NCI-H2107 (cell line): ENCODE results near the gene TSPAN18.
"Not testable (repeated sequence)": the region's sequence is repeated elsewhere in the genome, so short reads cannot be mapped to it uniquely, and the experiment has no call there.

Source experiments
- DNase-seq: peaks from one replicate; lab custom pipeline; 2025; lab: John Stamatoyannopoulos, UW

Gene TSPAN18

GRCh38 chr11:44868455-44869421, 142.0 kb downstream of the TSPAN18 start:
- DNase-seq: no peak

GRCh38 chr11:44870181-44870580, 143.4 kb downstream of the TSPAN18 start:
- DNase-seq: no peak

- no peak for DNase-seq
Observed at GRCh38 chr11:44870615-44871176, 143.9 kb downstream of the TSPAN18 start.

- DNase-seq: not testable (repeated sequence)
Observed at GRCh38 chr11:44871682-44872081, 144.9 kb downstream of the TSPAN18 start.

GRCh38 chr11:44872556-44872955, 145.8 kb downstream of the TSPAN18 start:
- DNase-seq: no peak

- DNase-seq: no peak
Observed at GRCh38 chr11:44873537-44873936, 146.8 kb downstream of the TSPAN18 start.

- DNase-seq: no peak
Observed at GRCh38 chr11:44874284-44874683, 147.5 kb downstream of the TSPAN18 start.

GRCh38 chr11:44875037-44875436, 148.3 kb downstream of the TSPAN18 start:
- no peak for DNase-seq

- DNase-seq: no peak
Observed at GRCh38 chr11:44876194-44876723, 149.5 kb downstream of the TSPAN18 start.

GRCh38 chr11:44876906-44877305, 150.1 kb downstream of the TSPAN18 start:
- DNase-seq: no peak

- DNase-seq: no peak
Observed at GRCh38 chr11:44877571-44878497, 151.1 kb downstream of the TSPAN18 start.

GRCh38 chr11:44878711-44879110, 151.9 kb downstream of the TSPAN18 start:
- no peak for DNase-seq

- no peak for DNase-seq
Observed at GRCh38 chr11:44879432-44879831, 152.7 kb downstream of the TSPAN18 start.

GRCh38 chr11:44880511-44880910, 153.7 kb downstream of the TSPAN18 start:
- DNase-seq: no peak

- no peak for DNase-seq
Observed at GRCh38 chr11:44880953-44881352, 154.2 kb downstream of the TSPAN18 start.

- no peak for DNase-seq
Observed at GRCh38 chr11:44883277-44883676, 156.5 kb downstream of the TSPAN18 start.

- no peak for DNase-seq
Observed at GRCh38 chr11:44884056-44884455, 157.3 kb downstream of the TSPAN18 start.

GRCh38 chr11:44885065-44885810, 158.5 kb downstream of the TSPAN18 start:
- DNase-seq: no peak

- DNase-seq: no peak
Observed at GRCh38 chr11:44885919-44886789, 159.4 kb downstream of the TSPAN18 start.

GRCh38 chr11:44886790-44887140, 160.0 kb downstream of the TSPAN18 start:
- no peak for DNase-seq
